Left kidney (tissue), 2 donors: ENCODE results near the gene SVOPL. TPM values are rescaled to one million over a fixed set of nuclear protein-coding genes. Genes with fewer than 3 reads are reported as not detected.
"Not testable (repeated sequence)": the region's sequence is repeated elsewhere in the genome, so short reads cannot be mapped to it uniquely, and the experiment has no call there.

Experiments used
- DNase-seq: peaks from one replicate; pipeline ENCODE4 v3.0.0-alpha.2; 2013
- polyA plus RNA-seq: library from polyadenylated mRNA; unstranded; fragments of 120-200 nt; gene quantifications from one replicate; pipeline ENCODE4 v1.2.1, GENCODE V29; 2013; ENCODE audit not compliant: insufficient read length

Gene SVOPL
- polyA plus RNA-seq, 1 donor = 2.9 TPM

DNA sequence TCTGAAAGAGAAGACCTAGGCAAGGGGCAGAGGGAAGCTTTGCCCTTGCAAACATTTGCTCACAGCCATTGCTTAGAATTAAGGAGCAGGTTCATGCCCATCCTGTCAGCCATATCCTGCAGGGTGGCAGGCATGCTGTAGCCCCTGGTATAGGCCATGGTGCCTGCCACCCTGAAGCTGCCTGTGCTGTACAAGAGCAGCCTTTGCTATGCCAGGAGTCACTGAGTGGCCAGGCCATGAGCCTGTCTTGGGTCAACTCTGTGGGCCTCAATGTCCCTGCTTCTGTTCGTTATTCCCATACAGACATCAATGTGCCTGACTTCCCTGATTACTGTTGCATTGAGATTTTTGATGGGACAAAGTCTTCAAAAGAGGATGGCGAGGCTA is 368 bp upstream of the SVOPL start:
- no peak for DNase-seq

DNA sequence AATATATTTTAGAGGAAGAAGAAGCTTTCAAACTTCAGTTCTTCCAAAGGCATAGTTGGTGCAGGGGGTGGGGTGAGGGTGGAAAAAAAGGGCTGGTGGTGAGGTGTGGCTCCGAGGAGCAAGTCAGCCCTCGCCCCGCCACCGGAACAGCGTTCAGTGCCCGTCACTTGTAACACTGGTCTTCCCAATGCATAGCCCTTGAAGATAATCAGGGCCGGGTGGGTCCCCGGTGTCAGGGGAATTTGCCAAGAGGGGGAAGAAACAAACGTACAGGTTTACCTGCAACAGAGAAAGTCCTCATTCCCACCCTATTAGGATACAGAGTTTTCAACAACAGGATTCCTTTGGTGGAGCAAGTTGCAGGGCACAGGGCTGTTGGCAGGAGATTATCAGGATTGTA is 1.5 kb downstream of the SVOPL start:
- no peak for DNase-seq

DNA sequence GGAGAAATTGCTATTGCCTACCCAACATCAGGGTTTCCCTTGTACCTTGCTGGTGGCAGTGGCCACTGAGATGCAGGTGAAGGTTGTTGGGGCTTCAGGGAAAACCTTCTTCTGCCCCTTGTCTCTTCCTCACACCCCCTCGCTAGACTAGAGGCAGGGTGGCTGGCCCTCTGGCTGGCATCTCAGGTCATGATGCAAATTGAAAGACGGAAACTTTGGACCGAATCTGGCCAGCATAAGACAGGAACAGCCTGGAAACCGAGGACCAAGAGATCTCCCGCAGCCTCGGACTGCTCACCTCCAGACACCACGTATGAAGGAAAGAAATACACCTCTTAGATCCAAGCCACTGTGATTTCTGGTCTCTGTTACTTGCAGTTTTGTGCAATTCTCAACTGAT is 2.9 kb downstream of the SVOPL start:
- no peak for DNase-seq

DNA sequence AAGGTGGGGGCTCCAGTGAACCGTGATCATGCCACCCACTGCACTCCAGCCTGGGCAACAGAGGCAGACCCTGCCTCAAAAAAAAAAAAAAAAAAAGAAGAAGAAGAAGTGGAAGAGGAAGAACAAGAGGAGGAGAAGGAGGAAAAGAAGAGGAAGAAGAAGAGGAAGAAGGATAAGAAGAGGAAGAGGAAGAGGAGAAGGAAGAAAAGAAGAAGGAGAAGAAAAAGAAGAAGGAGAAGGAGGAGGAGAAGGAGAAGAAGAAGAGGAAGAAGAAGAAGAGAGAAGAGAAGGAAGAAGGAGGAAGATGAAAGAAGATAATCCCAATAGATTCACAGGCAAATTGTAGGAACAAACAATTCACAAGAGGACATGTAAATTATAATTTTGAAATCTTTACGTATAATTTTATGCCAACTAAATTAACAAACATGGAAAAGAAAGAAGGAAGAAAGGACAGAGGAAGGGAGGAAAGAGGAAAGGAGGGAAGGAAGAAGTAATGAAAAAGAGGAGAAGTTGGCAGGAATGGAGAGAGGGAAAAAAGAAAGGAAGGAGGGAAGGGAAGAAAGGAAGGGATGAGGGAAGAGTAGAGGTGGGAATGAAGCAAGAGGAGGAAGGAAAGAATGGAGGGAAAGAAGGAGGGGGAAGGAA is 3.5 kb downstream of the SVOPL start:
- DNase-seq = no peak

DNA sequence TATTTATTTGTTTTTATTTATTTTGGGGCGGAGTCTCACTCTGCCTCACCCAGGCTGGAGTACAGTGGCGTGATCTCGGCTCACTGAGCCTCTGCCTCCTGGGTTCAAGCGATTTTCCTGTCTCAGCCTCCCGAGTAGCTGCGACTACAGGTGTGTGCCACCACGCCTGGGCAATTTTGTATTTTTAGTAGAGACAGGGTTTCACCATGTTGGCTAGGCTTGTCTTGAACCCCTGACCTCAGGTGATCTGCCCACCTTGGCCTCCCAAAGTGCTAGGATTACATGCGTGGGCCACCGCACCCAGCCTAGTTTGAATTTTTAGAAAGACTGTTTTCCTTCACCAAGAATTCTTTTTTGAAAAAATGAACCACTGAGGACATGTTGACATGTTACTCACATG is 5.4 kb downstream of the SVOPL start:
- DNase-seq = not testable (repeated sequence)

DNA sequence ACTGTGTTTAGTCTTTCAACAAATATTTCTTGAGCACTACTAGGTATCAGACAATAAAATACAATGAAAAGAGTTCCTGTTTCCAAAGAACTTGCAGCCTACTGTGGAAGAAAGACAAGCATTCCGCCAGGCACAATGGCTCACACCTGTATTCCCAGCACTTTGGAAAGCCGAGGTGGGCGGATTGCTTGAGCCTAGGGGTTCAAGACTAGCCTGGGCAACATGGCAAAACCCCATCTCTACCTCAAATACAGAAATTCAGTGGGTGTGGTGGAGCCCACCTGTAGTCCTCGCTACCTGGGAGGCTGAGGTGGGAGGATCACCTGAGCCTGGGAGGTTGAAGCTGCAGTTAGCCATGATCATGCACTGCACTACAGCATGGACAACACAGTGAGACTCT is 6.1 kb downstream of the SVOPL start:
- no peak for DNase-seq

DNA sequence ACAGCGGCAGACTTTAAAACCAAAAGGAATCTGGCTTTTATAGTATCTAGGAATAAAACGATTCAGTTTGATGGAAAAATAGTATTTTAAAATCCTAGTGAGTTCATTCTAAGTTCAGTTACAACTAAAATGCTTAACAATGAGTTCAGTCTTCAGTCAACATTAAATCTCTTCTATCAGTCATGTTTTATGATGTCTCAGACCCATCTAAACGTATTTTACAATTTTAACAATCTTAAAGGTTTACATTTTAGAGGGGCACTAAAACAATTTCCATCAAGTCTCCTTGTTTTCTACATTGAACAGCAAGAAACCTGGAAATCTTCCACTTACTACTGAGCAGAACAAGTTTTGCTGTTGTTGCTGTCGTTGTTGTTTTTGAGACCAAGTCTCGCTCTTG is 10.0 kb downstream of the SVOPL start:
- DNase-seq = peak; percentile 33

DNA sequence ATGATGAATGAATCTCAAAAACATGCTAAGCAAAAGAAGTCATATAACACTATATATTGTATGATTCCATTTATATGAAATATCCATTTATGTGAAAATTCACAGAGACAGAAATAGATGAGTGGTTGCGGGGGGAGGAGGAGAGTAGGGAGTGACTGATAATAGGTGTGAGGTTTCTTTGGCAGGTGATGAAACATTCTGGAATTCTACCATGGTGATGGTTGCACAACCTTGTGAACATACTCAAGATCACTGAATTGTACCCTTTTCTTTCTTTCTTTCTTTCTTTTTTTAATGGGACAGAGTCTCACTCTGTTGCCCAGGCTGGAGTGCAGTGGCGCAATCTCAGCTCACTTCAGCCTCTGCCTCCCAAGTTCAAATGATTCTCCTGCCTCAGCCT is 10.7 kb downstream of the SVOPL start:
- no peak for DNase-seq

DNA sequence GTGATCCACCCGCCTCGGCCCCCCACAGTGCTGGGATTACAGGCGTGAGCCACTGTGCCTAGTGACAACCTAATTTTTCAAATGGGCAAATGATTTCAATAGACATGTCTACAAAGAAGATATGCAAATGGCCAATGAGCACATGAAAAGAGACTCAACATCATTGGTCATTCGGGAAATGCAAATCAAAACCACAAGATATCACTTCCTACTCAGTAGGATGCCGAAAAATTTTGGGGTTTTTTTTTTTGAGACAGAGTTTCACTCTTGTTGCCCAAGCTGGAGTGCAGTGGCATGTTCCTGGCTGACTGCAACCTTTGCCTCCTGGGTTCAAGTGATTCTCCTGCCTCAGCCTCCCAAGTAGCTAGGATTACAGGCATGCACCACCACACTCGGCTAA is 13.1 kb downstream of the SVOPL start:
- DNase-seq = not testable (repeated sequence)

DNA sequence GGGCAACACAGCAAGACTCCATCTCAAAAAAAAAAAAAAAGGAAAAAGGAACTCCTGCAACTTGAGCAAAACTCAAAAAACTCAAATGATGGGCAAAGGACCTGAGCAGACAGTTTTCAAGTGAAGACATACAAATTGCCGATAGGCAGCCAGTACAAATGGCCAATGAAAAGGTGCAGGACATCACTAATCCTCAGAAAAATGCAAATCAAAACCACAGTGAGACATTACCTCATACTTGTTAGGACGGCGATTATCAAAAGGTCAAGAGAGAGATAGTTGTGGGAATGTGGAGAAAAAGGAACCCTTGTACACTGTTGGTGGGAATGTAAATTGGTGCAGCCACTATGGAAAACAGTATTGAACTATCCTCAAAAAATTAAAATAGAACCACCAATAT is 16.8 kb downstream of the SVOPL start:
- DNase-seq = no peak

DNA sequence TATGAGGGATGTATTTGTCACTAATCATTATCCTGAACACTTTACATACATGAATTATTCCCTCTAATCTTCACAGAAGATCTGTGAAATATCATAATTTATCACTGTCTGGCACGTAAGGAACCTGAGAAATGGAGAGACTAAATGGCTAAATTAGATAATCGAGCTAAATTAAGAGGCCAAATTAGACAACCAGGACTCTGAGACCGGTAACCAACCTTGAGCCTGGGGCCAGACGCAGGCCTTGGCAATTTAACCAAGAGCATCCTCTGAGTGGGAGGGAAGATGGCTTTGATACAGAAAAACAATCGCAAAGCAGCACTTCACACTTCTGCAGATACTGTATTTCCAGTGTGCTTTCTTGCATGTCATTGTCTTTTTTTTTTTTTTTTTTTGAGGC is 21.4 kb downstream of the SVOPL start:
- DNase-seq = no peak

DNA sequence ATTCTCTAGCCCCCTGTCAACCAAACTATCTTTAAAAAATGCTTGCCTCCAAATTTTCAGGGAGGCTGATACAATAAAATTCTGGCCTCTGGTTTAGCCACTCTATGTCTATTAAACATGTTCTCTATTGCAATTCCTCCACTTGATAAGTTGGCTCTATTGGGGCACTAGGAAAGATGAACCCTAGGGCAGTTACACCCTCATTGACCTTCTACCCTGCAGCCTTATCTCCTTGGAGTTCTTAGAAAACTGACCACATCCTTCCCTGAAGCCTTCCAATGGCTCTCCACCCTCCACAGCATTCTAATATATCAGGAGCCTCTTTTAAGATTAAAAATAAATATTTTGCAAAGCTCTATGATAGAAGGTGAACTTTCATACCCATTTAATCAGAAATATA is 30.6 kb downstream of the SVOPL start:
- DNase-seq = no peak

DNA sequence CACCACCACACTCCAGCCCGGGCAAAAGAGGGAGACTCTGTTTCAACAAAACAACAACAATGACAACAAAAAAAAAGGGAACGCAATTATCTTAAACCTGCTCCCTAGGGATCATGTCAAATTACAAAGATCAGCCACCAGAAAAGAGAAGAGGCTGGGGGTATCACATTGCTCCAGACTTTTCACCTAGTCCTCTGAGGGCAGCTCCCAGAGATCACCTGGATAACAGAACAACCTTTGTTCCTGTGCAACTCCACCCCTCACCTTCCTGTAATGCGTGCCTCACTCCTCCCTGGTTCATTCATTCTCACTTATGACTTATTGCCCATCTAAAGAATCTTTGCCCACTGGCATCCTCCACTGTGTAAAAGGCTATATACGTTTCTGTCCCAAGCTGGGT is 31.8 kb downstream of the SVOPL start:
- DNase-seq = no peak

DNA sequence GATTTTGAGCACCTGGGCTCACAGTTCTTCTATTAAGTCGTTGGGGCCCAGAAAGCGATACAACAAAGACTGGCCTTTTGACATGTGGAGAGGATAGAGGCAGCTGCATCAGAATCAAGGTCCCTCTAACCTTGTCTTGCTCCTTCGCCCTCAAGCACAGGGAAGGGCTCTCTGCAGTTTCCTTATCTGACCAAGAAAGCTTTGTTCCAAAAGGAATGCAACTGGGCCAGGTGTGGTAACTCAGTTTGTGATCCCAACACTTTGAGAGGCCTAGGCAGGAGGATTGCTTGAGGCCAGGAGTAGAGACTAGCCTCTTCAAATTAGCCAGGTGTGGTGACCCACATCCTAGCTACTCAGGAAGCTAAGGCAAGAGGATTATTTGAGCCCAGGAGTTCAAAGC is 32.2 kb downstream of the SVOPL start:
- no peak for DNase-seq

DNA sequence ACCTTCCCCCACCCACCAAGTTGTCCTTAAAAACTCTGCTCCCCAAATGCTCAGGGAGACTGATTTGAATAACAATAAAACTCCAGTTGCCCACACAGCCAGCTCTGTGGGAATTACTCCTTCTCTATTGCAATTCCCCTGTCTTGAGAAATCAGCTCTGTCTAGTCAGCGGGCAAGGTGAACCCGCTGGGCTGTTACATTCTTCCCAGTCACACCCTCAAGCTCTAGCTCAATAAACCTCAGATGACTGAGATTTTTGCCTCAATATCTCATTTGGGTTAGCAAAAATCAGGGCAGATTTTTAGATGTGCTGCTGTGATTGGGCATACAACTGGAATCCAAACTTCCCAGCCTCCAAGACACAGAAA is 32.9 kb downstream of the SVOPL start:
- no peak for DNase-seq

DNA sequence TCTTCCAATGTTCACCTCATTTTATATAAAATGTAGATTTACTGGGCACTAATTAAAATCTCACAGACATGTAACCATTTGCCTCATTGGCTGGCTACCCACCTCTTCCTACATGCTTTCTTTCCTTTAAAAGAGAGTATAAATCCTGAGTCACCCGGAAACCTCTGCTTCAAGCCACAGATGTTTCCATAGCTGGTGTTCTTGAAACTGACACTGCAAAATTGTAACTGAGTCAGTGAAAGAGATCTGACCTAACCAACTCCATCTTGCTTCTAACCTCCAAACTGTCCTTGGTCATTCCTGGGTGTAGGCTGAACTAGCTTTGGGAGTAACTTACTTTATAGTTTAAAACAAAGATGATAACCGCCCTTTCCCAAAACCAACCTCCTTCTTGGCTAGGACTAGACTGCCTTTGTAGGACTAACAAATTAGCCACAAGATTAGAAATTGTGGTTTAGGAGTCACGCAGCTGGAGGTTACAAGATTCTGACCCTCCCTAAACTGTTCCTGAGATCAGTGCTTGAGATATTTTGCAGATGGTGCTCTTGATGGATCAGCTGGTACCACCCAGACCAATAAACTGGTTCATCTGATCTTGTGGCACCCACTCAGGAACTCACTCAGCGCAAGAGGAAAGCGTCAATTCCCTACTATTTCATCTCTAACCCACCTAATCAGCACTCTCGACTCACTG is 33.5 kb downstream of the SVOPL start:
- no peak for DNase-seq

DNA sequence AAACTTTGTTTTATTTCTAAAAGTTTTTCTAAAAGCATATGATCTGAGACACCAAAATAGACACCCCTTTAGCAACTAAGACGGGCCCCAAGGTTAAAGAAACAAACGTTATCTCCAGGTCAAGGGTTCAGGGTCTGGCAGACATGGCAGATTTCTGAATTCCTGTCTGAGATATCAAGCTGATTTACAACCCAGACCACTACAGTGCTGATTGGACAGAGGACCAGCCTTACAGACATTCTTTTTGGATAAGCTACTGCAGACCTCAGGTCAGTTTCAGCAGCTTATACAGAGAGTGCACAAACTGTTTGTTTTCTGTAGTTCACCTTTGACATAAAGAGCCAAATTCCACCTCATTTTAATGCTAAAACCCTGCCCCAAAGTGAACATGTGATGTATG is 34.8 kb downstream of the SVOPL start:
- no peak for DNase-seq

DNA sequence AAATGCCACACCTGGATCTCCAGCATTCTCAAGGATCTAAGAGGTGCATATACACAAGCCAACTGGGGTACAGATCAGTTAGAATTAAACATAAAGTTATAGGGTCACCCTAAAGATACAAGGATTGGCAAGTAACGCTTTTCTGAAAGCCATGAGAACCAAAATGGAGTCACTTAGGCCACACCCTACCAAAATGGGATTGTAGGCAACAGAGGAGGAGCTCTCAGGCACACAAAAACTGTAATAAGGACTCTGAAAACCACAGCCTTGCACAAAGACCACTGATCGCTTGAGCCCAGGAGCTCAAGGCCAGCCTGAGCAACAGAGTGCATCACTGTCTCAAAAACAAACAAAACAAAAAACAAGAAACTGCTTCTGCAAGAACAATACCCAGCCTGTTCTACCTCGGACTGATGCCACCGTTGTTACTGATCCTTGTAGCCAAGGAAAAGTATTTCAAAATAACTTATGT is 35.5 kb downstream of the SVOPL start:
- DNase-seq = no peak

DNA sequence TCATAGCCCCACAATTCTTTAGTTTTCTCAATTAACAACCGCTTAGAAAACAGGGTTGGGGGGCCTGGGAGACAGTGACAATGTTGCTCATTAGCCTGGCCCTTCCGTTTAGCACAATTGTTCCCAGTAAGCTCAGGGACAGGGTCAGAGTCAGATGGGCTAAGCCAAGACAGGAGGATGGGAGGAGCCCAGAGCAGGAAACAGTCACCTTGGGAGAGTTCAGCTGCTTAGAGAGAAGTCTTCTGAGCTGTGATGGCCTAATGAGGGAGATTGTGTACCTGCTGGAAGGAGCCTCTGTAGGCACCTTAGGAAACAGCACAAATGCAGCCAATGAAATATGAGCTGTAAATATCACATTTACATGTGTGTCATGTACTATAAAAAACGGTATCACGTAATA is 35.9 kb downstream of the SVOPL start:
- no peak for DNase-seq

DNA sequence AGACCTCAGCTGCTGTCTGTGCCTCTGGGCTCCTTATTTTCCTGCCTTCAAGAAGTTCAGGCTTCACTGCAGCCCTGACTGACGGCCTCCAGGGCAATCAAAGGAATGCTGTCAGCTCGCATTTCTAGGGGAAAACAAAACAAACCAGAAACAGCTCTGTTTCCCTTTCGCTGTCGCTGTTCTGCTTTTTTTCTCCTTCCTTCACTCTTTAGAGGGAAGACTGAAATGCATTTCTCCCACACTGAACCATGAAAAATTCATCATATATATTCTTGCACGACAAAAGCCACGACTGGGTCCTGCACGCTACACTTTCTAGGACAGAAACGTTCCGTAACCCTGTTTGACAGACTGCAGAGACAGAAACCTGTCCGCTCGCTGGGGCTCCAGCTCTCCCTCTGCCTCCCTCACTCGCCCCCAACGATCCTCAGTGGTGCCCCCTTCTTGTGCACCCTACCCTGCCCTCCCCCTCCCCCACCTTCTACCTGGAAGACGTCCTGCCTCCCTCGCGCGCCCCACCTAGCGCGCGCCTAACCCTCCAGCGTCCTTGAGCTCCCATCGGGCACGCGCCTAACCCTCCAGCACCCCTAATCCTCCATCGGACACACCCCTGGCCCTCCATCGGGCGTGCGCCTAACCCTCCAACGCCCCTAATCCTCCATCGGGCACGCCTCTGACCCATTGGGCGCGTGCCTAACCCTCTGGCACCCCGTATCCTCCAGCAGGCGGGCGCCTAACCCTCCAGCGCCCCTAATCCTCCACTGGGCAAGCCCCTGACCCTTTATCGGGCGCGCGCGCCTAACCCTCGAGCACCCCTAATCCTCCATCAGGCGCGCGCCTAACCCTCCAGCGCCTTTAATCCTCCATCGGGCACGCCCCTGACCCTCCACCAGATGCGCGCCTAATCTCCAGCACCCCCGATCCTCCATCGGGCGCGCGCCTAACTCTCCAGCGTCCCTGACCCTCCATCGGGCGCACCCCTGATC is 37.1 kb downstream of the SVOPL start:
- peak; percentile 64 for DNase-seq

DNA sequence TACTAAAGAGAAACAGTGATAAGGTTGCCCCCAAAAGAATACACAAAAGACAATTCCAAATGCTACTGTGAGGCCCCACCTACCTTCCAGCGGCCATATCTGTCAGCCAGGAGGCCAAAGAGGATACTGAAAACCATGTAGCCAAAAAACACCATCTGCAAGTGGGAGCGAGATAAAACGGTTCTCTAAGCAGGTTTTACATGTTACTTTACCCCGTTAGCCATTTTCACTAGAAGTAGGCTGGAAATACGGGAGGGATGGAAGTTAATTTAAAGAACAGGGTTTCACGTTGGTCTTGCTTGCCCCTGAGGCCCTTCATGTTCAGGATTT is 38.2 kb downstream of the SVOPL start:
- no peak for DNase-seq

DNA sequence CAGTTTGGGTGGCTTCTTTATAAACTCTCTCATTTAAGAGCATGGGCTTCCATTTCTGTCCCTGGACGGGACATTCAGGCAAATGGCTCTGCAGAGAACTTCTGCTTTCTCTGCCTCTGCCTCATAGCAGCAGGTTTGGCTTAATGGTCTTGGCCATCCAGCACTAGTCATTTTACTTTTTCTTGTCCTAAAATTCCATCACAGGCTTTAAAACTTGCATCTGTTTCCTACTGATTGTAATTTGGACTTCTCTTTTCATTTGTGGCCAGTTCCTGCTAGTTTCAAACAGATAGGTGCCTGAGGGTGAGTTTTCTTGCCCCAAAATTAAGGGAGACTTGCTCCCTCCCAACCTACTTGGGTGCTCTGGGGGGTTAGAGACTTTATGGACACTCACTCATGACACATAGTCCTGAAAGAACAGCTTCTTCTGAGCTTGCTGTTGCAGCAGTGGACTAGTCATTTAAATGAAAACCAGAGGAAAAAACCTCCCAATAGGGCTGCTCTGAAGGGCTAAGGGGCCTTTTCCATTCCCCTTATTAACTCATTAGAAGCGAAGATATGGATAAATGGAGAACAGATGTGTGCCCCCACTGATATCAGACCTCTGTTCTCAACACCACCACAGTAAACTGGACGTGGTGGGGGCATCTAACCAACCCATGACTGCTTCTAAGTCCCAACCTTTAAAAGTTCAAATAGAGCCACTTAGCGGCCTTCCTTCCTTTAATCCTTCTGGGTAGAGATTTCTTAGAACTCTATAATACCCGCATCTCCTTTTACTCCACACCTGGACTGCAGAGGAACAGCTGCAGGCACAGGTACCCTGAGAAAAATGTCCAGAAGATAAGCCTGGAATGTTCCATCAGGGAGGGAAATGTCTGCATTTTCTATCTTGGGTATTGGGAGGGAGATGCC is 38.8 kb downstream of the SVOPL start:
- no peak for DNase-seq
